ENCODE measurements around the gene KCNMB4.

GRCh38 chr12:70451528-70451927, 85.4 kb downstream of the KCNMB4 start:
- TF ChIP-seq CTCF (optimal IDR thresholded peaks at IDR 0.05 in 1 of 3, IDR thresholded peaks at IDR 0.05 in 1 of 3, conservative IDR thresholded peaks at IDR 0.05 in 1 of 3; ENCODE audit: extremely low read depth in 1 of 3, insufficient read depth in 2 of 3, low read length in 3 of 3) (no peak), EZH2 (IDR thresholded peaks at IDR 0.05; ENCODE audit: low read length) (no peak)

Data from keratinocyte (primary cell).